UCSD-AML1 (cell line): ENCODE results near the gene SAC3D1.

Experiments
- DNase-seq: peaks from one replicate; lab custom pipeline; 2025; ENCODE audit not compliant: unreplicated experiment; lab: John Stamatoyannopoulos, UW

The SAC3D1 gene

DNA sequence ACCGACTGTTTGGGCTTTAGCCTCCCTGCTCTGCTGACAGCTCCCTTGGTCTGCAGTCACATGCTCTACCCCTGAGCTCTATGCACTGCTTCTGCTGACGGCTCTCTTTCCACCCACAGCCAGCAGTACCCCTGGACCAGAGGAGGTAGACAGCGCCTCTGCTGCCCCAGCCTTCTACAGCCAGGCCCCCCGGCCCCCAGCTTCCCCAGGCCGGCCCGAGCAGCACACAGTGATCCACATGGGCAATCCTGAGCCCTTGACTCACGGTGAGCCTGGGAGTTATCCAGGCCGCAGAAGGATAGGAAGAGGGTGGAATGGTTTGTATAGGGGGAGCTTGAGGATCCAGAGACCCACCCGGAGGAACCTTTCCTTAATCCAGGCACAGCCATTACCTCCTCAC is 45.8 kb downstream of the SAC3D1 start:
- no peak for DNase-seq

DNA sequence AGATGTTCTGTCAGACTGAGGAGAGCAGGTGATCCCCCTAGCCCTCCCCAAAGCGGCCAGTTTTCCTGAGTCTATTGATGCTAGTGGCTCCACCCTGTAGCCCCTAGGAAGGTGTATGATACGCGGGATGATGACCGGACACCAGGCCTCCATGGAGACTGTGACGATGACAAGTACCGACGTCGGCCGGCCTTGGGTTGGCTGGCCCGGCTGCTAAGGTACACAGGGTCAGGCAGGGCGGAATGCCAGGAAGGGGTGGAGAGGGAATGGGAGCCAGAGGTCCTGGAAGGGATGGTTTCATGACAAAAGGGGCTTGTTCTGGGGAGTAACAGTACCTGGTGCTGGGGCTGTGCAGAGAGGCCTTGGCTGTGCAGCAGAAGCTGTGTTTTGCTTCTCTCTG is 46.2 kb downstream of the SAC3D1 start:
- DNase-seq = no peak

DNA sequence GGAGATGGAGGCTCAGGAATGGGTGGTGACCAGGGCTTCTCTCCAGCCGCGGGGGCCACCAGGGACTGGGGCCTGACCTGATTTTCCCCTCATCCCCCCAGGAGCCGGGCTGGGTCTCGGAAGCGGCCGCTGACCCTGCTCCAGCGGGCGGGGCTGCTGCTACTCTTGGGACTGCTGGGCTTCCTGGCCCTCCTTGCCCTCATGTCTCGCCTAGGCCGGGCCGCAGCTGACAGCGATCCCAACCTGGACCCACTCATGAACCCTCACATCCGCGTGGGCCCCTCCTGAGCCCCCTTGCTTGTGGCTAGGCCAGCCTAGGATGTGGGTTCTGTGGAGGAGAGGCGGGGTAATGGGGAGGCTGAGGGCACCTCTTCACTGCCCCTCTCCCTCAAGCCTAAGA is 46.8 kb downstream of the SAC3D1 start:
- DNase-seq = no peak

DNA sequence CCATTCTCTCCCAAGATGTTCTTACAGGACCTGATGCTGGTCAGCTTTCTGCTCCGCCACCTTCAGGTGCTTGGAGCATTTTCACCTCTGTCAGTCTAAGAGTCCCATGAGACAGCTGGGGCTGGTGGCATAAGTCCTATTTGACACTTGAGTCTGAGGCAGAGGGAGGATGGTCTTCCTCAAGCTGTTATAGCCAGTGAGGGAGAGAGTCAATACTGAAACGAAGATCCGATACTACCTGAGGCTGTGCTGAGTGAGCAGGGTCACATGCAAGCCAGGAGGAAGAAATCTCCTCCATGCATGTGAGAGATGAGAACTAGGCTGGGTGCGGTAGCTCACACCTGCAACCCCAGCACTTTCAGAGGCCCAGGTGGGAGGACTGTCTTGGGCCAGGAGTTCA is 48.6 kb downstream of the SAC3D1 start:
- DNase-seq = no peak

DNA sequence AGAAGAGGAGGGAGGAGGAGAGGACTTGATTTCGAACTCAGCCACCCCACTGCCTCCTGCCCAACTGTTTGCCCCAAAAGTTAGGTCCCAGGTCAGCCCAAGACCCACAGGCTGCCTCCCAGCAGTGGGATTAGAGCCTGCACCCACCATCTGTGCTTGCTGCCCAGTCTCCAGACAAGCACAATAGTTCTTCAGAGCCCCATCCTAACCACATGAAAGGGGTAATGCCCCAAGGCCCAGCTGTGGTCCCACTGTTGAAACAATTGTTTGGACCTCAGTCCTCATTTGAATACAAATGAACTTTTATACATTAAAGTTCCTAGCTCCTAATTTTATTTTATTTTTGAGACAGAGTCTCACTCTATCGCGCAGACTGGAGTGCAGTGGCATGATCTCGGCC is 49.6 kb downstream of the SAC3D1 start:
- no peak for DNase-seq
